ENCODE data around the gene SLC52A1.
"Not testable (repeated sequence)": the region's sequence is repeated elsewhere in the genome, so short reads cannot be mapped to it uniquely, and the experiment has no call there.

Gene SLC52A1

GRCh38 chr17:5035315-5035714 is at the start of gene SLC52A1:
Gene SLC52A1, minus strand, starts transcription at chr17:5035426. Its CDS starts 820 bp downstream, at chr17:5034606.
- no peak for DNase-seq (ENCODE audit: low read depth in 2 of 3, low spot score in 2 of 3)

DNA sequence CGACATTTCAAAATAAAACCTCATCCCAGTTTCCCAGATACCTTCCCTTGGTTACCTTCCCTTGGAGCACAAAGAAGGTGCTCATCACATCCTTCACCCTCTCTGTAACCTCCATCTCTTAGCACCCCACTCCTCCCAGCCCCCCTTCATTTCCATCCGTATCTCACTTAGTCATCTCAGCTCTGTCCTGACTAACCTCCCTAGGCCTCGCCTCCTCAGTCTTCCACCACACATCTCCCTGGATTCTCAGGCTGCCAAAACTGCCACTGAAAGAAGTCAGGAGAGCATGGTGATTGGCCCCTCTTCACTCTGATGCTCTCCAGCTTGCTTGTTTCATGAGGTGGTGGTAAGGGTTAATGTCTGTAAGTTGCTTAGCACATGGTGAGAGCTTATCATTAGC is 45.4 kb upstream of the SLC52A1 start:
- DNase-seq (ENCODE audit: low read depth in 2 of 3, low spot score in 2 of 3) = no peak

DNA sequence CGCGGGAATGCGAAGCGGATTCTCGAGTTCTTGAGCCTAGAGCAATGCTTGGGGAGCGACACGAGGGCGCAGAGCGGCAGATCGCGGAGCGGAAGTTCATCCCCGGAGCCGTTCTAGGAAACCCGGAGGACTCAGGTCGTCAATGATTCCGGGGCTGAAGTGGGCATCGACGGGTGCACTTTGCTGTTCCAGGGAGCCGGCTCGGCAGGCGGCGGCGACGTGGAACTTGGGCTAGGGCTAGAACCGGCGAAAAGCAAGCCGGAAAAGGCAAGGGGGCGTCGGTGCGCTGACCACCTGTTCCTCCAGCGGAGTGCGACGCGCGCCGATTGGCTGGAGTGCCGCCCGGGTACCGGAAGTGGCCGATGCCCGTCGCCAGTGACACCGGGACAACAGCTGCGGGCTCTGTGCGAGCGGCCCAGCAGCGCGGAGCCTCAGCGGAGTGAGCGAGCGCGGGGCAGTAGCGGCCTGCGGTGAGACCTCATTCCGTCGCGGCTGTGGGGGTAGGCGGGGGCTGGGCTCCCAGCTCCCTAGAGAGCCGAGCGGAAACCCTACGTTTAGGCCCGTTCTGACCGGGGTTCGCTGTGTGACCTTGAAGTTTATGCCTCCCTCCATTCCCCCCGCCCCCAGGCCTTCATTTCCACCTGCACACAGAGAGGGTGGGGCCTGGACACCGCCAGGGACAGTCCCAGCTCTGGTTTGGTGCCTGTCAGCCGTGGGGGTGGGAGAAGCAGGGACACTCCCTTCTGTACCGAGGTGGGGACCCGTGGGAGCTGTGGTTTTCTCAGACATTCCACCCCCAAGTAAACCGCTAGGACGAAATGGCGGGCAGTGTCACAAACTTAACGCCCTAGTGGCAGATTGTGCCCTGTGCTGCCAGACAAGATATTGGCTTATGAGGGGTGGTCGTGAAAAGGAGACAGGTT is 43.1 kb upstream of the SLC52A1 start, which contains the start of gene ZFP3:
TSS of gene ZFP3 (plus strand) at position 362 of the 923 bp plus-strand sequence. CDS start 13,038 bp downstream, outside the sequence.
- DNase-seq (ENCODE audit: low read depth in 2 of 3, low spot score in 2 of 3) = peak; percentile 54 to 60 (median 55)

DNA sequence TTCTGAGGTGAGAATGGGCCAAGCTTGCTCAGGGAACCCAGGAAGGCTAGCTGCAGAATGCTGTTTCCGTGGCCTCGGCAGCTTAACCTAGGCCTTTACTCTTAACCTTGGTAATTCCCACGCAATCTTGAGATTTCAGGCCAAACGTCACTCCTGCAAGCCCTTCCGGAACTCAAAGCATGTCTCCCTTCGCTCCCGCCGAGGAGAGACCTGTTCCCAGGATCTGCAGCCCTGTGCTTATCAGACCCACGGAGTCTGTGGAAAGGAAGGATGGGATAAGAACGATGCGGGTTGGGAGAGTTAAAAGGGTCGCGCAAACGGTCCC is 42.5 kb upstream of the SLC52A1 start:
- no peak for DNase-seq (ENCODE audit: low read depth in 2 of 3, low spot score in 2 of 3)

GRCh38 chr17:5077275-5077674 is 42.0 kb upstream of the SLC52A1 start:
- DNase-seq (ENCODE audit: low read depth in 2 of 3, low spot score in 2 of 3) = not testable (repeated sequence)

DNA sequence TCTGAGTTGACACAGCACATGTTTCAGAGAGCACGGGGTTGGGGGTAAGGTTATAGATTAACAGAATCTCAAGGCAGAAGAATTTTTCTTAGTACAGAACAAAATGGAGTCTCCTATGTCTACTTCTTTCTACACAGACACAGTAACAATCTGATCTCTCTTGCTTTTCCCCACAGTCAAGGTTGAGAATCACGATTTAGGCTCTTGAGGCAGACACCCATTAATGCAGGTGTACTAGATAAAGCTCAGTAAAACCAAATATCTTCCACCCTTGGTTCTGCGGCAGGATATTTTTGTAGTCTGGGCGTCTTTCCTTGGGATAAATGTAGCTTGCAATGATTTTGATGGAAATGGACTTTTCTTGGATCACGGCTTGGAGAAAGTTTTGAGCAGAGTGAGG is 40.2 kb upstream of the SLC52A1 start:
- not testable (repeated sequence) for DNase-seq (ENCODE audit: low read depth in 2 of 3, low spot score in 2 of 3)

- no peak for DNase-seq (ENCODE audit: low read depth in 2 of 3, low spot score in 2 of 3)
Measured at GRCh38 chr17:5069724-5070123, 34.5 kb upstream of the SLC52A1 start.

DNA sequence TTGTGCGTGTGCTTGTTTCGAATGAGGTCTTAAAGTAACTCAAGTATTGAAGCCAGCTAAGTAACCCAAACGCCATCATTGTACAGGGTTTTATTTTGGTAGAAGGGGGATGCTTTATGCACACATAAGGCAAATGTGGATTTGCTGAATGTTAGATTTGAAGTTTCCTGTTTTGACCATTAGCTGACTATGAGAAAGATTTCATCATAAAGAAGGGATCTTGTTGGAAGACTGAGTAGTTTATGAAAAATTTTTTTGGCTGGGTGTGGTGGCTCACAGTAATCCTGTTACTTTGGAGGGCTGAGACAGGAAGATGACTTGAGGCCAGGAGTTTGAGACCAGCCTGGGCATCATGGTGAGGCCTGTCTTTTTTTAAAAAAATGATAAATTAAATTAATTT is 33.0 kb upstream of the SLC52A1 start:
- no peak for DNase-seq (ENCODE audit: low read depth in 2 of 3, low spot score in 2 of 3)

- no peak for DNase-seq (ENCODE audit: low read depth in 2 of 3, low spot score in 2 of 3)
Measured at GRCh38 chr17:5065227-5065744, 30.1 kb upstream of the SLC52A1 start.

- DNase-seq (ENCODE audit: low read depth in 2 of 3, low spot score in 2 of 3) = no peak
Measured at GRCh38 chr17:5055543-5055942, 20.3 kb upstream of the SLC52A1 start.

- DNase-seq (ENCODE audit: low read depth in 2 of 3, low spot score in 2 of 3) = no peak
Measured at GRCh38 chr17:5050278-5050677, 15.1 kb upstream of the SLC52A1 start.

DNA sequence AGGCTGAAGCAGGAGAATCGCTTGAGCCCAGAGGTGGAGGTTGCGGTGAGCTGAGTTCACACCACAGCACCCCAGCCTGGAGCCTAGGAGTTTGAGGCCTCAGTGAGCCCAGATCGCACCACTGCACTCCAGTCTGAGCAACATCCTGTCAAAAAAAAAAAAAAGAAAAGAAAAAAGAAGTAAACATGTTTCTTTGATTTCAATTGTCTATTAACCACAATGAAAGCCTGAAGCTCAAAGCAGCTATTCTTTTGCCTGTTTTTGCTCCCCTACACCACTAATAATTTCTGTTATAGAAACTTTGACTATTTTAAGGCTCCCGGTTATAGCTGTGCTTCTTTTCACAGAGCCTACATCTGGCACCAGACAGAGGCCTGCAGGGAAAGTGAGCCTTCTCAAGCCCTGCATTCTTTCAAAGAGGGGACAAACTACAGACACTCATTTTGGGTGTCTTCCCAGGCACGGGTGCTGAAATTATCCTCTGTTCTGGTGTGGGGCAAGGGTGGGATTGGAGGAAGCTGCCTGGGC is 14.2 kb upstream of the SLC52A1 start:
- DNase-seq (ENCODE audit: low read depth in 2 of 3, low spot score in 2 of 3) = no peak

GRCh38 chr17:5047446-5047845 is 12.2 kb upstream of the SLC52A1 start:
- no peak for DNase-seq (ENCODE audit: low read depth in 2 of 3, low spot score in 2 of 3)

DNA sequence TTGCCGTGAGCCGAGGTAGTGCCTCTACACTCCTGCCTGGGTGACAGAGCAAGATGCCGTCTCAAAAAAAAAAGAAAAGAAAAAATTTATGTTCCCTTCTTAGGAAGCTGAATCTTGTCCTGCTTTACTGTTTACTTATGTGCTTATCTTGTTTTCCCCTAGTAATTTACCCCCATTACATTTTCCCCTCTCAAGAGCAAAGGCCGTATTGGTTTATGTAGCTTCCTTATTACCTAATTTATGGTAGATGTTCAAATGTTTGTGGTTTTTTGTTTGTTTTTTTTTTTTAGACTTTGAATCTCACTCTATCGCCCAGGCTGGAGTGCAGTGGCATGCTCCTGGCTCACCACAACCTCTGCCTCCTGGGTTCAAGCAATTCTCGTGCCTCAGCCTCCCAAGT is 10.3 kb upstream of the SLC52A1 start:
- DNase-seq (ENCODE audit: low read depth in 2 of 3, low spot score in 2 of 3) = no peak

- DNase-seq (ENCODE audit: low read depth in 2 of 3, low spot score in 2 of 3) = no peak
Measured at GRCh38 chr17:5044630-5045029, 9.4 kb upstream of the SLC52A1 start.

- no peak for DNase-seq (ENCODE audit: low read depth in 2 of 3, low spot score in 2 of 3)
Measured at GRCh38 chr17:5043524-5043923, 8.3 kb upstream of the SLC52A1 start.

DNA sequence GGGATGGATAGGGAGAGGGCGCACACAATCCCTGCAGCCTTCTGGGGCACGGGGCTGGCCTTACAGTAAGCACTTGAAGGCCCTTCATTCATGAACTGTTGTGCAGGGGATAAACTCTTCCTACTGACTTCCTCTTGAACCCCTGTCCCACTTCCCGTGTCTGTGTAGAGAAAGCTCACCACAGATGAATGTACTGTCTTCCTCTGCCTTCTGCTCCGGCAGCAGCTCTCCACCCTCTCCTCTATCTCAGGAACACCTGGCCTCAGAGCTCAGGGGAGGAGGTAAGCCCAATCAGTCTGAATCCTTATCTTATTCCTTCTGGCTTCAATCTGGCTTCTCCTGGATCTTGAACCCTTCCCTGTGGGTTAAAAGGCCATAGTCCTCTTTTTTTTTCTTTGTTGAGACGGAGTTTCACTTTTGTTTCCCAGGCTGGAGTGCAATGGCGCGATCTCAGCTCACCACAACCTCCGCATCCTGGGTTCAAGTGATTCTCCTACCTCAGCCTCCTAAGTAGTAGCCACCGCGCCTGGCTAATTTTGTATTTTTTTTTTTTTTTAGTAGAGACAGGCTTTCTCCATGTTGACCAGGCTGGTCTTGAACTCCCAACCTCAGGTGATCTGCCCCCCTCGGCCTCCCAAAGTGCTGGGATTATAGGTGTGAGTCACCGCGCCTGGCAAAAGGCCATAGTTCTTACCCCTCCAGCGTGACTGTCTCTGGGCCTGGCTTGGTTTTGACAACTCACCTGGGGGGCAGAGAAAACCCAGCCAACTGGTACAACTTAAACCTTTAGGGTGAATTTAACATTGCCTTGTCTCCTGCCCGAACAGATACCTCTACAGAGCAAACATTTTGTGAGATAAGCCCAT is 7.2 kb upstream of the SLC52A1 start:
- DNase-seq (ENCODE audit: low read depth in 2 of 3, low spot score in 2 of 3) = no peak

DNA sequence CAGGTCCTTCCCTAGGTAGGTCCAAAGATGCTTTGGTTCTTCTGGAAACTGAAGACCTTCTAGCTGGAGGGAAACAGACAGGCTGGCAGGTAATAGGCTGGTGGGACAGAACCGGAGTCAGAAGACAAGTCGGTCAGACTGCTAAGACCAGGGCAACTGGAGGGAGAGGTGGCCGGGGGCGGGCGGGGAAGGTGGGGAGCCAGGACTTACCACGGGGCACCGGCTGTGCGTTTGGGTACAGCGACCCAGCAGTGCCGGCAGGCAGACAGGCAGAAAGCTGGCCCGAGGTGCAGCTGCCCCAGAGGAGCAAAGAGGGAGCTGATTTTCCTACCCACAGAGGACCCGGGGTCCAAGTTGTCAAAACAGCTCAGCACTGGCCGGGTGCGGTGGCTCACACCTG is 575 bp downstream of the SLC52A1 start:
- DNase-seq (ENCODE audit: low read depth in 2 of 3, low spot score in 2 of 3) = no peak

DNA sequence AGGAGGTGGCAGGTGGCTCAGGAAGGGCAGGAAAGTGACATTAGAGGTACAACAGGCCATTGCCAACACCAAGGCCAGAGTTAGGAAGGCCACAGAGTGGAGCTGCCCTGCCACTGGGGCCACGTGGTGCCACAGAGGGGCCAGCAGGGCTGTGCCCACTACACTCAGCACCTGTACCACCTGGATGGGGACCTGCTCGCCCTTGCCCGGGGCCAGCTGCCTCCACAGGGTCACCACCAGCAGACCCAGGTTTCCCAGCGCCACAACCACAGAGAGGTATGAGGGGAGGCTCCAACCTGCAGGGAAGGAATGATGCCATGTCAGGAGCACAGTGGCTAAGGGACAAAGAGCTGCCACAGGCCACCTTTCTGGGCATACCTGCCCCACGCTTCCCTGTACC is 1.2 kb downstream of the SLC52A1 start:
- DNase-seq (ENCODE audit: low read depth in 2 of 3, low spot score in 2 of 3) = no peak

DNA sequence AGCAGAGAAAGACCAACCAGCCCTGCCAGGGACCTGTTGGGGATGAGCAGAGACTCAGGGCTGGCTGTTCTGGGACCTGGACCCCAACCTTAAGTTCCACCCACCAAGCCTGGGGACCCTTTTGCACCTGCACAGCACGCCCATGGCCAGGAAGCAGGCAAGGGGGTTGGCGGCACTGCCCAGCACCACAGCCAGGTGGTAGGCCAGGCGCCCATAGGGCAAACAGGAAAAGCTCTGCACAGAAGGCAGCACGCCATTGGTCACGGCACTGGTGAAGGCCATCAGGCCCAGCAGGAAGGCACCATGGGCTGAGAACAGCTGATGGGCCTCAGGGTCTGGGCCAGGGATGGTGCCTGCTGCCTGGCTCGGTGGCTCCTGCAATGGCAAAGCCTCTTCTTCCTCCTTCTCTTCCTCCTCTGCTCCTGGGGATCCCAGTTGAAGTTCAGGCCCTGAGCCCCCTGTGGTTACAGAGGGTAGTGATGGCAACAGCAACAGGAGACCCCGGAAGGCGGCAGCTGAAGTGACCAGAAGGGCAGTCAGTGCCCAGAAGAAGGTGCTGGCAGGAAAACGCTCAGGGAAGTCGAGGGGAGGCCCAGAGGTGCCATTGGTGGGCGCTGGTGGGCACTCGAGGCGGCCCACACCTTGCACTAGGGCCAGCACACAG is 1.7 kb downstream of the SLC52A1 start:
- no peak for DNase-seq (ENCODE audit: low read depth in 2 of 3, low spot score in 2 of 3)

DNA sequence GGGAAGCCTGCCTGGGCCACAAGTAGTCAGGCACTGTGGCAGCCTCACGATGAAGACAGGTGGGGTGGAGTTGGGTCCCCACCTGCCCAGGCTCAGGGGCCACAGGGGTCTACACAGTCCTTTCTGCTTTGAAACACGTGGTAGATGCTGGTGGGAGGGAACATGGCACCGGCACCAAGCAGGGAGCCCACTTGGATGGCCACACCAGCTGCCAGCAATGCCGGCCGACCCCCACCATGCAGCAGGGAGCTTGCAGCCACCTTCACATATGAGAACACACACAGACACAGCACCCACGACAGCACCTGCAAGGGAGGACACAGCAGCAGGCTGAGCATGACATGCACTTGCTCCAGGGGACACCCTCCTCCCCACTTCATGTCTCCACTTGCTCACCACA is 2.4 kb downstream of the SLC52A1 start:
- DNase-seq (ENCODE audit: low read depth in 2 of 3, low spot score in 2 of 3) = no peak
